Mesenchymal stem cell (in vitro differentiated cells and primary cell): ENCODE measurements around the gene HMGXB4.

Experiments used
- DNase-seq: peaks from one replicate; pipeline ENCODE4 v3.0.0-alpha.2; 2013
- H2AFZ ChIP-seq: one replicate; pipeline ENCODE4 v1.6.1; 2013; ENCODE audit warnings: low read depth, mild to moderate bottlenecking, control low read depth, inconsistent platforms, low read length, moderate library complexity
- H2AK5ac ChIP-seq: 2 replicates; pipeline ENCODE4 v1.6.1; 2013; ENCODE audit warnings: low read length, moderate library complexity, mild to moderate bottlenecking, inconsistent platforms; ENCODE audit not compliant: severe bottlenecking
- H2BK120ac ChIP-seq: one replicate; pipeline ENCODE4 v1.6.1; 2013; ENCODE audit warnings: low read depth, mild to moderate bottlenecking, inconsistent platforms, low read length, moderate library complexity
- H2BK12ac ChIP-seq, 2 experiments: one replicate each; pipeline ENCODE4 v1.6.1; 2013; ENCODE audit warnings: inconsistent platforms in 2 of 2, low read length in 2 of 2, mild to moderate bottlenecking in 2 of 2, moderate library complexity in 2 of 2, control low read depth in 1 of 2
- H2BK15ac ChIP-seq: one replicate; pipeline ENCODE4 v1.6.1; 2013; ENCODE audit warnings: mild to moderate bottlenecking, low read depth, inconsistent platforms; ENCODE audit not compliant: poor library complexity, severe bottlenecking
- H2BK5ac ChIP-seq: 2 replicates; pipeline ENCODE4 v1.6.1; 2013; ENCODE audit warnings: low read depth, mild to moderate bottlenecking, low read length, control low read depth, inconsistent platforms; ENCODE audit not compliant: poor library complexity, severe bottlenecking
- H3K14ac ChIP-seq, 2 experiments: one replicate each; pipeline ENCODE4 v1.6.1; 2013; ENCODE audit warnings: inconsistent platforms in 2 of 2, low read length in 2 of 2, control low read depth in 1 of 2, mild to moderate bottlenecking in 1 of 2, moderate library complexity in 1 of 2
- H3K18ac ChIP-seq, 2 experiments: one replicate each; pipeline ENCODE4 v1.6.1; 2013; ENCODE audit warnings: inconsistent platforms in 2 of 2, low read length in 2 of 2, control low read depth in 1 of 2, low read depth in 1 of 2, mild to moderate bottlenecking in 1 of 2
- H3K23ac ChIP-seq, 2 experiments: one replicate each; pipeline ENCODE4 v1.6.1; 2013; ENCODE audit warnings: inconsistent platforms in 2 of 2, low read length in 2 of 2, mild to moderate bottlenecking in 2 of 2, moderate library complexity in 2 of 2, control low read depth in 1 of 2
- H3K27ac ChIP-seq: 2 replicates; pipeline ENCODE4 v1.5.1; 2013; ENCODE audit warnings: mild to moderate bottlenecking, moderate library complexity, low read length, control low read depth, inconsistent platforms; ENCODE audit not compliant: poor library complexity, severe bottlenecking
- H3K27me3 ChIP-seq, 2 experiments: 2 replicates each; pipeline versions ENCODE4 v1.6.1 to v1.7.0; 2013; ENCODE audit warnings: low read length in 2 of 2, mild to moderate bottlenecking in 2 of 2, moderate library complexity in 2 of 2, control low read depth in 1 of 2, inconsistent platforms in 1 of 2; ENCODE audit not compliant: control insufficient read depth in 1 of 2, insufficient read depth in 1 of 2
- H3K36me3 ChIP-seq, 2 experiments: 2 replicates each; pipeline versions ENCODE4 v1.6.1 to v1.7.0; 2013; ENCODE audit warnings: low read length in 2 of 2, control low read depth in 1 of 2, inconsistent platforms in 1 of 2, low read depth in 1 of 2, mild to moderate bottlenecking in 1 of 2; ENCODE audit not compliant: insufficient read depth in 2 of 2, control insufficient read depth in 1 of 2
- H3K4ac ChIP-seq, 2 experiments: one replicate each; pipeline ENCODE4 v1.6.1; 2013; ENCODE audit warnings: inconsistent platforms in 2 of 2, low read length in 2 of 2, mild to moderate bottlenecking in 2 of 2, moderate library complexity in 2 of 2, control low read depth in 1 of 2, low read depth in 1 of 2
- H3K4me1 ChIP-seq: 2 replicates; pipeline ENCODE4 v1.6.1; 2013; ENCODE audit warnings: low read depth, low read length, control low read depth; ENCODE audit not compliant: control insufficient read depth, insufficient read depth
- H3K4me2 ChIP-seq: 2 replicates; pipeline ENCODE4 v1.6.1; 2013; ENCODE audit warnings: low read length, mild to moderate bottlenecking, inconsistent platforms; ENCODE audit not compliant: poor library complexity, severe bottlenecking
- H3K4me3 ChIP-seq, 2 experiments: 2 replicates each; pipeline versions ENCODE4 v1.5.1 to v1.7.0; 2013; ENCODE audit warnings: low read length in 2 of 2, mild to moderate bottlenecking in 2 of 2, control low read depth in 1 of 2, low read depth in 1 of 2; ENCODE audit not compliant: insufficient read depth in 1 of 2
- H3K79me1 ChIP-seq: replicated peaks from 2 replicates; pipeline ENCODE4 v1.6.1; 2013; ENCODE audit warnings: mild to moderate bottlenecking, control low read depth, low read length, inconsistent platforms; ENCODE audit not compliant: poor library complexity, severe bottlenecking
- H3K9ac ChIP-seq: 2 replicates; pipeline ENCODE4 v1.7.0; 2013; ENCODE audit warnings: mild to moderate bottlenecking, low read length, moderate library complexity
- H3K9me3 ChIP-seq: 2 replicates; pipeline ENCODE4 v1.7.0; 2013; ENCODE audit warnings: mild to moderate bottlenecking, low read length; ENCODE audit not compliant: control insufficient read depth
- H4K8ac ChIP-seq: one replicate; pipeline ENCODE4 v1.6.1; 2013; ENCODE audit warnings: inconsistent platforms, mild to moderate bottlenecking, low read length, moderate library complexity
- H4K91ac ChIP-seq: one replicate; pipeline ENCODE4 v1.6.1; 2013; ENCODE audit warnings: mild to moderate bottlenecking, low read length, inconsistent platforms
- WGBS: methylation state at CpG from one replicate; pipeline ENCODE4 v1.1.7; 2013; ENCODE audit warnings: mixed read lengths; 5-methylcytosine and 5-hydroxymethylcytosine counted together

HMGXB4 gene

GRCh38 chr22:35342390-35342789, 85.1 kb downstream of the HMGXB4 start:
- Histone ChIP-seq H2BK15ac (no peak overlapping the region), H3K4me2 (no peak overlapping the region), H3K9me3 (no peaks in the 10 kb centered on the region), H2BK5ac (no peak overlapping the region), H3K4ac (no peak overlapping the region), H3K79me1 (no peaks in the 10 kb centered on the region), H3K4me3 (no peak overlapping the region), H3K27me3 (no peaks in the 10 kb centered on the region), H2BK12ac (no peak overlapping the region), H3K23ac (no peak overlapping the region), H3K4me1 (peaks cover 11% of the 10 kb centered on the region), H4K91ac (peak overlapping the region; percentile 29), H3K14ac (no peak overlapping the region), H3K18ac (no peak overlapping the region), H2AFZ (no peak overlapping the region), H2AK5ac (no peak overlapping the region), H3K9ac (no peak overlapping the region), H2BK120ac (no peak overlapping the region), H4K8ac (no peak overlapping the region), H3K36me3 (peaks cover 85 to 89% of the 10 kb centered on the region in 2 experiments), H3K27ac (no peak overlapping the region)
- no peak for DNase-seq
- 94% methylated on average over 4 of the region's 4 CpGs for WGBS

DNA sequence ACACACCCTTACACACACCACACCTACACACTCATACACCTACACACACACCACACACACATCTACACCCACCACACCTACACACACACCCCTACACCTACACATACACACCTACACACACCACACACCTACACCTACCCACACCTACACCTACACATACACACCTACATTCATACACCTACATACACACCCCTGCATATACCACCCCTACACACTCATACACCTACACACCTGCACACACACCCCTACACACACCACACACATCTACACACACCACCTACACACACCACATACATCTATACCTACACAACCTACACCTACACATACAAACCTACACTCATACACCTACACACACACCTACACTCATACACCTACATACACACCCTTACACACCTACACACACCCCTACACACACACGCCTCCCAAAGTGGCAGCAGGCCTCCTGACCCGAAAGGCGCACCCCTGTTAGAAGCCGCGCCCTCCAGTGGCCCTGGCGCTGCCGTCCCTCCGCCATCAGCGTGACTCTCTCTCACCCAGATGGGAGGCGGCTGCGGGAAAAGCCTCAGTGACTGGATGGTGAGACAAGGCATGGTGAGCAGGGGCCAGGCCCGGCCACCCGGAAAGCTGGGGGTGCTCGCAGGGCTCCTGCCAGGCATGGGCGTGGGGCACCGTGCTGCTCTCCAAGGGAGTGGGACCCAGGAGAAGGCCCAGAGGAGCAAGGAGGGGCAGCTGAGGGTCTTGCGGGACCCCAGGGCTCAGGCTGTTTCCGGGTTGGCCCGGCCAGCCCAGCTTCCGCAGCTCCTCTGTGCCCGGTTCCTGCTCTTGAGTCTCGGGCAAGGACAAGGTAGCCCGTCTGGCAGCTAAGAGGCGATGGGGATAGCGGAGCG, 86.6 kb downstream of the HMGXB4 start:
- no peak overlapping the region for H2BK5ac ChIP-seq
- DNase-seq = no peak
- no peak overlapping the region for H3K4me3 ChIP-seq
- no peak overlapping the region for H2BK15ac ChIP-seq
- H3K79me1 ChIP-seq = no peaks in the 10 kb centered on the region
- no peak overlapping the region for H3K4me2 ChIP-seq
- H3K23ac ChIP-seq = no peak overlapping the region
- H3K4me1 ChIP-seq = peaks cover 16% of the 10 kb centered on the region
- peak overlapping the region in 1 of 2 experiments; percentile 15 for H3K14ac ChIP-seq
- WGBS = 97% methylated on average over 26 of the region's 26 CpGs
- H2BK120ac ChIP-seq = no peak overlapping the region
- peak overlapping the region; percentile 2 for H4K91ac ChIP-seq
- no peak overlapping the region for H2BK12ac ChIP-seq
- H3K4ac ChIP-seq = no peak overlapping the region
- H3K9me3 ChIP-seq = no peaks in the 10 kb centered on the region
- no peaks in the 10 kb centered on the region for H3K27me3 ChIP-seq
- H3K27ac ChIP-seq = no peak overlapping the region
- no peak overlapping the region for H4K8ac ChIP-seq
- no peak overlapping the region for H2AFZ ChIP-seq
- H2AK5ac ChIP-seq = no peak overlapping the region
- no peak overlapping the region for H3K18ac ChIP-seq
- no peak overlapping the region for H3K9ac ChIP-seq
- H3K36me3 ChIP-seq = peaks cover 83 to 88% of the 10 kb centered on the region in 2 experiments

DNA sequence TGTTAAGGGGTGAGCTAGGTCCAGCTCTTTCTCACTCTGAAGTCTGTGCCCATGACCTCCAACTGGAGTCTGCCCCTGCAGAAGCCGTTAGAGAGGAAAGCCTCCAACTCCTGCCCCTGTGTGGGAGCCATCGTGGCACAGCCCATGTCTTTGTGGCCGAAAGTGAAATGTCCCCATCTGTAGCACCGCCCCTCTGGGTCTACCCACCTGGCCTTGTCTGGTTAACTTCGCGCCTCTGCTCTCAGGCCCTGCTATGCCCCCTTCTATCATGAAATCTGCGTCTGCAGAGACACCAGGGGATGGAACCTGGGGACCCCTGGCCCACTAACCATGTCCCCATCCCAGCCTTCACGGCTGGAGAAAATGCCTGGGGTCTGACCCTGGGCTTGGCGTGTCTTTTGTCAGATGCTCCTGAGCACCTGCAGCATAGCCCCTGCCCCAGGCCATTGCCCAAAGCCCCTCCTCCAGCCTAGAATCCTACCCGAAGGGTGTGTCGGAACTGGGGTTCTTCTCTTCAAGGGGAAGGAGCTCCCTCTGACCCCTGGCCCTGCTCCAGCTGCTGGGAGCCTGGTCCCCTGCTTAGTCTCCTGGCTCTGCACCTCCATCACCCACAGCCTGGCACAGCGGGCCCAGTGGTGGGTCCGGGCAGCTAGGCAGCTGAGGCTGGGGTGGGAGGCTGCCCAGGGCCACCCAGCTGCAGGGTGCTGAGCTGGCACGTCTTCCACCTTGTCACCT, 87.8 kb downstream of the HMGXB4 start:
- H4K8ac ChIP-seq = no peak overlapping the region
- DNase-seq = no peak
- H3K9me3 ChIP-seq = no peaks in the 10 kb centered on the region
- H2BK5ac ChIP-seq = no peak overlapping the region
- H3K4me1 ChIP-seq = peaks cover 28% of the 10 kb centered on the region
- no peak overlapping the region for H3K14ac ChIP-seq
- no peak overlapping the region for H3K9ac ChIP-seq
- H3K36me3 ChIP-seq = peaks cover 75 to 84% of the 10 kb centered on the region in 2 experiments
- H3K4ac ChIP-seq = no peak overlapping the region
- no peak overlapping the region for H4K91ac ChIP-seq
- H3K18ac ChIP-seq = no peak overlapping the region
- no peak overlapping the region for H3K23ac ChIP-seq
- no peak overlapping the region for H3K4me3 ChIP-seq
- no peaks in the 10 kb centered on the region for H3K79me1 ChIP-seq
- no peak overlapping the region for H2BK15ac ChIP-seq
- no peak overlapping the region for H2AK5ac ChIP-seq
- no peak overlapping the region for H3K27ac ChIP-seq
- no peak overlapping the region for H2BK12ac ChIP-seq
- no peaks in the 10 kb centered on the region for H3K27me3 ChIP-seq
- no peak overlapping the region for H3K4me2 ChIP-seq
- WGBS = 92% methylated on average over 14 of the region's 14 CpGs
- no peak overlapping the region for H2BK120ac ChIP-seq
- H2AFZ ChIP-seq = no peak overlapping the region
